NOMO-1 treated with dmso at 0.1 percent for 144 hours (cell line): ENCODE results near the gene HEATR5B.
"Not testable (repeated sequence)": the region's sequence is repeated elsewhere in the genome, so short reads cannot be mapped to it uniquely, and the experiment has no call there.

Source experiments
- DNase-seq: peaks from one replicate; lab custom pipeline; 2025; ENCODE audit not compliant: unreplicated experiment; lab: John Stamatoyannopoulos, UW

The HEATR5B gene

GRCh38 chr2:36951027-36951518, 133.1 kb downstream of the HEATR5B start:
- DNase-seq, result no peak

GRCh38 chr2:36949845-36950244, 134.3 kb downstream of the HEATR5B start:
- no peak for DNase-seq

DNA sequence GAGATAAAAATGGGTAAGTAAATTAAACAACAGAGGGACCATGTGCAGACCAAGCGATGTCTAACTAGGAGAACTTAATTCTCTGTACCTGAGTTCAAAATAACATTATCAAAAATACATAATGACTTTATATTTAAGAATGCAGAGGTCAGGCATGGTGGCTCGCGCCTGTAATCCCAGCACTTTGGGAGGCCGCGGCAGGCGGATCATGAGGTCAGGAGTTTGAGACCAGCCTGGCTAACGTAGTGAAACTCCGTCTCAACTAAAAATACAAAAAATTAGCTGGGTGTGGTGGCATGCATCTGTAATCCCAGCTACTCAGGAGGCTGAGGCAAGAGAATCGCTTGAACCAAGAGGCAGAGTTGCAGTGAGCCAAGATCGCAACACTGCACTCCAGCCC, 138.9 kb downstream of the HEATR5B start:
- DNase-seq, result not testable (repeated sequence)

DNA sequence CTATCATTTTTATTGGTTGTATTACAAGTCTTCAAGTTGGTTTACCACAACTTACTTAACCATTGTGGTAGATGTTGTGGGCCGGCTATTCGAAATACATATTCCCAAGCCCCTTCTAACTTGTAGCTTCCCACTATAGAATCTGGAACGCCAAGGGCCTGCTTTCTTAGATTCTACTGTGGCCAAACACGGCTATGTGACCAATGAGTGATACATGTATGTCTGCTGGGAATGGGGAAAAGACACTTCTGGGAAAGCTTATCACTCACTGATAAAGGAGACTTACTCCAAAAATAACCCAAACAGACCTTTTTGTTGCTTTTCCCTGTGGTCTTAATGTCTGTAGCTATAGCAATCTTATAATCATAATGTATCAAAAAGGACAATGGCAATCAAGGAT, 142.3 kb downstream of the HEATR5B start:
- no peak for DNase-seq

- not testable (repeated sequence) for DNase-seq
These were observed 147.6 kb downstream of the HEATR5B start for GRCh38 chr2:36936526-36936925.

- DNase-seq, result not testable (repeated sequence)
These were observed 152.5 kb downstream of the HEATR5B start for GRCh38 chr2:36931688-36932087.
